GM12873 (cell line): ENCODE results near the gene PANX2.

Experiments
- TF ChIP-seq, protein P1 (sequence below): IDR thresholded peaks from 2 replicates; pipeline ENCODE4 v1.5.1; 2012; ENCODE audit warnings: low read depth, mild to moderate bottlenecking, moderate library complexity, low read length, control low read depth; ENCODE audit not compliant: insufficient read depth; ENCODE audit errors: missing control alignments

Gene PANX2

DNA sequence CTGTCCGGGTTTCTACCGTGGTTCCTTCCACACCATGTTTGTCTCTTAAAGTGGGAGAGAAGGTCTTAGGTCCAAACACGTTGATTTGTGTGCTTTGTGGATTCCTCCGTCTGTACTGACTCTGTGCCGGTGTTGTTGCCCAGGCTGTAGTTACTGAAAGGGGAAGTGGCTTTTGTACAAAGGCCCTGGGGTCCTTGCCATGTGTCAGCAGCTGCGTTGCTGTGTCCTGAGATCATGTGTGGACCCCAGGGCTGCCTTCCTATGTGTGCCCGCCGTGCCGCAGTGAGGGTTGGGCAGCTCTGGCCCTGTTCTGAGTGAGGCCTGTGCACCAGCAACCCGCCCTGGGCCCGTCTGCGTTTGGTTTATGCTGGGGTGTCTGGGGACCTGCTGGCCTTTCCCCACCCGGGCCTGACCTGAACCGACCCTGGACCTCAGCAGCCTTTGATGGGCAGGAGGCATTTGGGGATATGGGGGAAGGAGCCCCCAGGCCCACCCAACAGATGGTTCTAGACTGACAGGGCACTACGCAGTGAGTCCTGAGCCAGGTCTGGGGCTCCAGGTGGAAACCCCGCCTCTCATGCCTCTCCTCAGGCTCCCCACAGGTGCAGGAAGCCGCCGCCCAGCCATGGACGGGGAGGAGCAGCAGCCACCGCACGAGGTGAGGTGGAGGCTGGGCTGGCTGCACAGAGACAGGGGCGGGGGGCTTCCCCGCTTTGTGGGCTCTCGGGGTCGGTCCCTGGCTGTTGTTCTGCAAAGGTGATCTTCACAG lies 22.1 kb downstream of the PANX2 start:
- TF ChIP-seq, protein P1, sequence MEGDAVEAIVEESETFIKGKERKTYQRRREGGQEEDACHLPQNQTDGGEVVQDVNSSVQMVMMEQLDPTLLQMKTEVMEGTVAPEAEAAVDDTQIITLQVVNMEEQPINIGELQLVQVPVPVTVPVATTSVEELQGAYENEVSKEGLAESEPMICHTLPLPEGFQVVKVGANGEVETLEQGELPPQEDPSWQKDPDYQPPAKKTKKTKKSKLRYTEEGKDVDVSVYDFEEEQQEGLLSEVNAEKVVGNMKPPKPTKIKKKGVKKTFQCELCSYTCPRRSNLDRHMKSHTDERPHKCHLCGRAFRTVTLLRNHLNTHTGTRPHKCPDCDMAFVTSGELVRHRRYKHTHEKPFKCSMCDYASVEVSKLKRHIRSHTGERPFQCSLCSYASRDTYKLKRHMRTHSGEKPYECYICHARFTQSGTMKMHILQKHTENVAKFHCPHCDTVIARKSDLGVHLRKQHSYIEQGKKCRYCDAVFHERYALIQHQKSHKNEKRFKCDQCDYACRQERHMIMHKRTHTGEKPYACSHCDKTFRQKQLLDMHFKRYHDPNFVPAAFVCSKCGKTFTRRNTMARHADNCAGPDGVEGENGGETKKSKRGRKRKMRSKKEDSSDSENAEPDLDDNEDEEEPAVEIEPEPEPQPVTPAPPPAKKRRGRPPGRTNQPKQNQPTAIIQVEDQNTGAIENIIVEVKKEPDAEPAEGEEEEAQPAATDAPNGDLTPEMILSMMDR = no peak

DNA sequence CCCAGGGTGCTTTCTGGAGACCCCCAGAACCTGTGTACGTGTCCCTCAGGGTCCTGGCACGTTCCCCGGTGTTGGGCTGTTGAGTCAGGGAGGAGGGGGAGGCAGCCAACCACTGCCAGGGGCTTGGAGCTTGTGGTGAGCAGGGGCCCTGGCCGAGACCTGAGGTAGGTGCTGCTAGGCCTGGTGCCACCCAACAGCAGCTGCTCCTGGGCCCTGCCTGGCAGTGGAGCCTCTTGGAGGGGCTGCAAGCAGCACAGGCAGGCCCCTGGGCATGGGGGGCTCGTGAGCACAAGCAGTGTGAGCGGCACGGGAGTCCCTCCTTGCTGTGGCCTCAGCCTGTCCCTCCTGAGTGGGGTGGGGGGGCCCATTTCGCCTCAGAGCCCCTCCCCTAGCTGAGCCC lies 23.1 kb downstream of the PANX2 start:
- TF ChIP-seq, protein P1 = no peak

DNA sequence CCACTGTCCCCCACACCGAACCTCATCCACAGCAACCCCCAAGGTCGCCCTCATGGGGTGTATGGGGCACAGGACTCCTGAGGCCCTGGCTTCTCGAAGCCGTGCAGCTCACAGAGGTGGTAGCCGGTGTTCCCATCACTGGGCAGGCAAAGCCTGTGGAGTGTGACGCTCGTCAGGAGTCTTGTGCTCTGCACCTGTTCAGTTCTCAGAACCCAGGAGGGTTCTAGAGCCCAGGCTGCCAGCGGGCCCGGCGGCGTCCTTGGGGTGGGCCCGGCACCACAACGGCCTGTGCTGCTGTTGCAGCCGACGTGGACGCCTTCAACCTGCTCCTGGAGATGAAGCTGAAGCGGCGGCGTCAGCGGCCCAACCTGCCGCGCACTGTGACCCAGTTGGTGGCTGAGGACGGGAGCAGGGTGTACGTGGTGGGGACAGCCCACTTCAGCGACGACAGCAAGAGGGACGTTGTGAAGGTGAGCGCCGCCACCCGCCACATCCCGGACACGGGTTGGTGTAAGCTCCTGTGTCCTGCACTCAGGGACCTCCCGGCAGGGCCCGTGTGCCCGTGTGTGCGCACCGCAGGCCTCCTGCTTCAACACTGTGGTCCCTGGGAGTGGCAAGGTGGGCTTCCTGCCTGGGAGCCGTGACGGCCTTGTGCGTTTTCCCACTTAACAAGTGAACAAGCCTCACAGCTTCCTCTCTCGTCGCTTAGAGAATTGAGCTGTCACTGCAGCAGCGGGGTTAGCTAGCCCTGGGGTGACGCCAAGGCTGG lies 23.7 kb downstream of the PANX2 start:
- TF ChIP-seq, protein P1 = no peak

DNA sequence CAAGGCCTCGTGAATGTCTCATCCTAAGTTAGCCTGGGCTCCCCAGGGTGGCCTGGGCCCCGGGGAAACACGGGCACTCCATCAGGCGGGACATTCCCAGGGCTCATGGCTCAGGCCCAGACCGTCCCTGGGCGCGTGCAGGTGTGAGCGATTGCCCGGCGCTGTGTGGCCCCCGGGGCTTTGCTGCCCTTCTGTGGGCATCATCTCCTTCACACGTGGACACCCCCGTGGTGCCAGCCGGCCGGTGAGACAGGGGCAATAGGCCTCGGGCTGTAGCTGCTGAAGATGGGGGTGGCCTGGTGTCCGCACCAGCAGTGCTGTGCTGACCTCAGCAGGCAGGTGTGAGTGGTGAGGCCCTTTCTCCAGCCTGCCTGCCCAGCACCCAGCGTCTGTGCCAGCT lies 25.7 kb downstream of the PANX2 start:
- TF ChIP-seq, protein P1 = no peak

DNA sequence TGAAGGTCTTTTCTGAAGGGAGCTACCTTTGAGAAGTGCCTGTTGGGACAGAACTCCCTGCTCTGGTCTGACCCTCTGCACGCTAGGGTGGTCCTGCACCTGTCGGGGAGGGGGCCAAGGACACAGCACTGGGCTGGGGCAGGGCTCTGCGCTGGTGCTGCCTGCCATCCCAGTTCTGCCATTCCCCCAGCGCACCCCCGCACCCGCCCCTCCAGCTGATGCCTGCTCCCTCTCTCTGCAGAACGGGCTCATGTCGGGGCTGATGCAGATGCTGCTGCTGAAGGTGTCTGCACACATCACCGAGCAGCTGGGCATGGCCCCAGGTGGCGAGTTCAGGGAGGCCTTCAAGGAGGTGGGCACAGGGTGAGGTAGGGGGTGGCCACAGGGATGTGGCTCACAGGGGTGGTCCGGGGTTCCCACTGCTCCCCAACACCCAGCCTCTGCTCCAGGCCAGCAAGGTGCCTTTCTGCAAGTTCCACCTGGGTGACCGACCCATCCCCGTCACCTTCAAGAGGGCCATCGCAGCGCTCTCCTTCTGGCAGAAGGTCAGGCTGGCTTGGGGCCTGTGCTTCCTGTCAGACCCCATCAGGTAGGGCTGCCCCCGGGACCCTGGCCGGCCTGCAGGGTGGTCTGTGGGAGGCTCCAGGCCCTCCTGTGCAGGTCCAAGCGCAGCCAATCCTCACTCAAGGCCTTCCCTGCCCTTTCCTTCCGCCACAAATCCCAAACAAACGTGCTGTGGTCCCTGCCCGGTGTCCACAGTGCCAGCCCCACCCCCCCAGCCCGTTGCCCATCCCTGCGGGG lies 26.7 kb downstream of the PANX2 start:
- TF ChIP-seq, protein P1 = no peak

DNA sequence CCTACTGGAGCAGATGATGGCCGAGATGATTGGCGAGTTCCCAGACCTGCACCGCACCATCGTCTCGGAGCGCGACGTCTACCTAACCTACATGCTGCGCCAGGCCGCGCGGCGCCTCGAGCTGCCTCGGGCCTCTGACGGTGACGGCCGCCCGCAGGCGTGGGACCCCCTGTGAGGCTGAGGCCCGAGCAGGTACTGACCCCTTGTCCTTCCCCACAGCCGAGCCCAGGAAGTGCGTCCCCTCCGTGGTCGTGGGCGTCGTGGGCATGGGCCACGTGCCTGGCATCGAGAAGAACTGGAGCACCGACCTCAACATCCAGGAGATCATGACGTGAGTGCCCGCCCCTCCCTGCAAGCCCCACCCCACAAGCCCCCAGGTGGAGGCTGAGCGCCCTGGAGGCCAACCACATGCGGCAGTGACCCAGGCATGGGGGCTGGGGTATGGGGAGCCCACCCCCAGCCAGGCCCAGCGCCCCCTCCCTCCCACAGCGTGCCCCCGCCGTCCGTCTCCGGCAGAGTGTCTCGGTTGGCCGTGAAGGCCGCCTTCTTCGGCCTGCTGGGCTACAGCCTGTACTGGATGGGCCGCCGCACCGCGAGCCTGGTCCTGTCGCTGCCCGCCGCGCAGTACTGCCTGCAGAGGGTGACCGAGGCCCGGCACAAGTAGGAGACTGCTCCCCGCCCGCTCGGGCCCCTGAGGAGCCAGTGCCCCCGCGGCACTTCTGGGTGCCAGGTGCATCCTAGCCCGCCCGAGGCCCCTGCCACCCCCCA lies 27.5 kb downstream of the PANX2 start:
- TF ChIP-seq, protein P1 = no peak
